GM12878 (cell line): Measurements from ENCODE around the gene NOL3. TPM values are rescaled to one million over a fixed set of nuclear protein-coding genes. Genes with fewer than 3 reads are reported as not detected.

Experiments
- ATF7 ChIP-seq: fragments of 450-650 bp; IDR thresholded peaks from 2 replicates; pipeline ENCODE4 v1.6.1; 2016; ENCODE audit warnings: low read depth, mild to moderate bottlenecking
- CHD2 ChIP-seq: IDR thresholded peaks from 2 replicates; pipeline ENCODE4 v1.6.1; 2011; ENCODE audit warnings: low read depth, low read length, improper control_type of control experiment, borderline replicate concordance
- CHD4 ChIP-seq: fragments of 200-600 bp; sonication (generic); IDR thresholded peaks from 2 replicates; pipeline ENCODE4 v1.6.1; 2016; ENCODE audit warnings: mild to moderate bottlenecking
- HDGF ChIP-seq: fragments of 450-650 bp; IDR thresholded peaks from 2 replicates; pipeline ENCODE4 v1.6.1; 2016; ENCODE audit warnings: antibody characterized with exemption
- IRF5 ChIP-seq: fragments of 450-650 bp; IDR thresholded peaks from 2 replicates; pipeline ENCODE4 v1.6.1; 2017; ENCODE audit warnings: borderline replicate concordance
- JUND ChIP-seq: IDR thresholded peaks from 2 replicates; pipeline ENCODE4 v1.6.1; 2012; ENCODE audit warnings: low read depth, mild to moderate bottlenecking, low read length, improper control_type of control experiment, moderate library complexity
- MXI1 ChIP-seq: fragments of 150-350 bp; IDR thresholded peaks from 2 replicates; pipeline ENCODE4 v1.6.1; 2011; ENCODE audit warnings: low read depth, mild to moderate bottlenecking, inconsistent platforms, low read length, improper control_type of control experiment
- MYC ChIP-seq: IDR thresholded peaks from 2 replicates; pipeline ENCODE4 v1.6.1; 2011; ENCODE audit warnings: mild to moderate bottlenecking, low read length, moderate library complexity, inconsistent platforms; ENCODE audit not compliant: insufficient read depth, insufficient replicate concordance, insufficient read length, severe bottlenecking
- PRDM15 ChIP-seq: fragments of 450-650 bp; formaldehyde crosslinking; IDR thresholded peaks from 2 replicates; pipeline ENCODE4 v1.4.0; 2020; ENCODE audit warnings: mild to moderate bottlenecking, moderate library complexity
- RAD21 ChIP-seq: IDR thresholded peaks from 2 replicates; pipeline ENCODE4 v1.6.1; 2011; ENCODE audit warnings: mild to moderate bottlenecking, low read depth, low read length, moderate library complexity; ENCODE audit not compliant: insufficient read depth
- SIN3A ChIP-seq: IDR thresholded peaks from 2 replicates; pipeline ENCODE4 v1.6.1; 2012; ENCODE audit warnings: low read depth, low read length, improper control_type of control experiment
- SMAD5 ChIP-seq: IDR thresholded peaks from 2 replicates; pipeline ENCODE4 v1.6.1; 2016; ENCODE audit warnings: antibody characterized with exemption, low read depth
- SREBF1 ChIP-seq: IDR thresholded peaks from 2 replicates; pipeline ENCODE4 v1.6.1; 2012; ENCODE audit warnings: mild to moderate bottlenecking, low read length
- SUPT20H ChIP-seq: IDR thresholded peaks from 2 replicates; pipeline ENCODE4 v1.6.1; 2011; ENCODE audit warnings: low read depth, mild to moderate bottlenecking, low read length, moderate library complexity, borderline replicate concordance; ENCODE audit not compliant: control insufficient read depth
- YY1 ChIP-seq: IDR thresholded peaks from 2 replicates; pipeline ENCODE4 v1.6.1; 2011; ENCODE audit warnings: low read depth, mild to moderate bottlenecking, low read length
- ZBTB4 ChIP-seq: fragments of 450-650 bp; formaldehyde crosslinking; IDR thresholded peaks from 2 replicates; pipeline ENCODE4 v1.4.0; 2022; ENCODE audit warnings: mild to moderate bottlenecking, moderate library complexity
- ZNF217 ChIP-seq: fragments of 450-650 bp; IDR thresholded peaks from 2 replicates; pipeline ENCODE4 v1.6.1; 2017; ENCODE audit warnings: antibody characterized with exemption, mild to moderate bottlenecking
- ZNF24 ChIP-seq: fragments of 450-650 bp; IDR thresholded peaks from 2 replicates; pipeline ENCODE4 v1.6.1; 2017; ENCODE audit warnings: antibody characterized with exemption, mild to moderate bottlenecking
- polyA plus RNA-seq, 11 experiments: library from polyadenylated mRNA; depleted of rRNA in 4 of 11; unstranded in 6 of 11; stranded (reverse) in 5 of 11; fragments of >200 nt; fragmentation: Nextera tagmentation in 4 of 11; fragmentation: Illumina TruSeq in 1 of 11; extraction: Ambion mirVana in 4 of 11; extraction: Trizol in 1 of 11; gene quantifications; 1 replicate in 1 of 11; 2 replicates in 10 of 11; pipeline versions ENCODE4 v1.2.1 to v1.2.3, GENCODE V29; 2011 to 2016; ENCODE audit warnings: inconsistent platforms in 2 of 11, missing spikeins in 2 of 11, low read depth in 1 of 11
- total RNA-seq, 4 experiments: library from RNA; depleted of rRNA in 3 of 4; stranded (reverse); fragments of >200 nt in 3 of 4; fragmentation: Illumina TruSeq in 1 of 4; extraction: Trizol in 1 of 4; gene quantifications; 2 replicates each; pipeline versions ENCODE4 v1.2.1 to v1.2.3, GENCODE V29; 2013 to 2021

NOL3 gene
- total and polyA plus RNA-seq, 10 of the 15 experiments (the other 5 are each of a cell fraction or from before 2014, with no cell fraction given): 0.31 to 18.4 (median 2.7) TPM

GRCh38 chr16:67183627-67184452, 13.5 kb downstream of the NOL3 start, which contains the start of gene MATCAP1 (continued):
- no peak for TF ChIP-seq ZNF217
- TF ChIP-seq JUND: no peak
- TF ChIP-seq CHD2: peak; percentile 93
- no peak for TF ChIP-seq SUPT20H
- TF ChIP-seq ATF7: peak; percentile 56; the same call in 1 of the 2 replicates
- TF ChIP-seq SREBF1: no peak
- no peak for TF ChIP-seq CHD4
- no peak for TF ChIP-seq IRF5
- TF ChIP-seq RAD21: no peak
- no peak for TF ChIP-seq YY1
- TF ChIP-seq PRDM15 (CRISPR knock-in tag): no peak
- peak; percentile 96 for TF ChIP-seq HDGF
- no peak for TF ChIP-seq ZNF24
- TF ChIP-seq SMAD5: no peak
- no peak for TF ChIP-seq SIN3A
- no peak for TF ChIP-seq MYC
- peak; percentile 39; the same call in 1 of the 2 replicates for TF ChIP-seq MXI1
- TF ChIP-seq ZBTB4 (CRISPR knock-in tag): no peak
